IgD-negative memory B cell (primary cell): ENCODE data around the gene VMP1. TPM values are rescaled to one million over a fixed set of nuclear protein-coding genes. Genes with fewer than 3 reads are reported as not detected.
A peak's percentile ranks its signal among the peaks of the same experiment; 100 is the strongest.

Source experiments
- H3K27ac Mint-ChIP-seq, 3 donors: one replicate each; pipeline ENCODE4 v1.8.0; 2020 to 2022; ENCODE audit warnings: mild to moderate bottlenecking in 3 of 3, mixed read lengths in 3 of 3, moderate library complexity in 1 of 3
- H3K27me3 Mint-ChIP-seq: one replicate; pipeline ENCODE4 v1.8.0; 2021; ENCODE audit warnings: mixed read lengths
- H3K36me3 Mint-ChIP-seq: one replicate; pipeline ENCODE4 v1.8.0; 2020; ENCODE audit warnings: mild to moderate bottlenecking, mixed read lengths
- H3K4me1 Mint-ChIP-seq, 3 donors: one replicate each; pipeline ENCODE4 v1.8.0; 2020 to 2022; ENCODE audit warnings: mixed read lengths in 3 of 3, mild to moderate bottlenecking in 1 of 3
- H3K4me3 Mint-ChIP-seq, 4 donors: one replicate each; pipeline ENCODE4 v1.8.0; 2020 to 2022; ENCODE audit warnings: mild to moderate bottlenecking in 4 of 4, mixed read lengths in 4 of 4, moderate library complexity in 3 of 4
- H3K9me3 Mint-ChIP-seq, 3 donors: one replicate each; pipeline ENCODE4 v1.8.0; 2020 to 2021; ENCODE audit warnings: mixed read lengths in 3 of 3, mild to moderate bottlenecking in 1 of 3
- polyA plus RNA-seq: library from polyadenylated mRNA; unstranded; fragments of 300-500 nt; fragmentation: Illumina TruSeq; gene quantifications from one replicate; pipeline ENCODE4 v1.2.3, GENCODE V29; 2021

The VMP1 gene
- 35.5 TPM for polyA plus RNA-seq

- Mint-ChIP-seq H3K9me3 (no peaks in the 10 kb centered on the region), H3K4me1 (peaks cover 36 to 48% (median 42%) of the 10 kb centered on the region in 3 donors), H3K36me3 (peaks cover 4% of the 10 kb centered on the region)
These were observed at the start of gene VMP1, which contains the start of gene PTRH2 for GRCh38 chr17:59707149-59707970. Gene VMP1 (plus strand): TSS chr17:59707654. CDS start chr17:59731447, 23,793 bp downstream. Gene PTRH2 (minus strand): TSS chr17:59707430. CDS start chr17:59697978, 9,452 bp downstream.

GRCh38 chr17:59666235-59666634 is 41.2 kb upstream of the VMP1 start:
- Mint-ChIP-seq H3K4me1 (peaks cover 24 to 26% (median 26%) of the 10 kb centered on the region in 3 donors), H3K9me3 (no peaks in the 10 kb centered on the region), H3K4me3 (no peak overlapping the region), H3K27me3 (no peaks in the 10 kb centered on the region), H3K27ac (no peak overlapping the region), H3K36me3 (peaks cover 3% of the 10 kb centered on the region)

More at GRCh38 chr17:59707149-59707970, at the start of gene VMP1, which contains the start of gene PTRH2:
- Mint-ChIP-seq H3K27ac (peak within 1 kb of the TSS; percentile 93 to 99 (median 97)), H3K4me3 (peak within 1 kb of the TSS; percentile 97 to 99 (median 98)), H3K27me3 (no peaks in the 10 kb centered on the region)

GRCh38 chr17:59668816-59669215 is 38.6 kb upstream of the VMP1 start:
- H3K4me3 Mint-ChIP-seq = peak overlapping the region in 1 of 4 donors; percentile 63
- H3K27ac Mint-ChIP-seq = peak overlapping the region in 1 of 3 donors; percentile 63
- H3K4me1 Mint-ChIP-seq = peaks cover 33 to 39% (median 38%) of the 10 kb centered on the region in 3 donors
- peaks cover 3% of the 10 kb centered on the region for H3K36me3 Mint-ChIP-seq
- no peaks in the 10 kb centered on the region for H3K27me3 Mint-ChIP-seq
- H3K9me3 Mint-ChIP-seq = no peaks in the 10 kb centered on the region

DNA sequence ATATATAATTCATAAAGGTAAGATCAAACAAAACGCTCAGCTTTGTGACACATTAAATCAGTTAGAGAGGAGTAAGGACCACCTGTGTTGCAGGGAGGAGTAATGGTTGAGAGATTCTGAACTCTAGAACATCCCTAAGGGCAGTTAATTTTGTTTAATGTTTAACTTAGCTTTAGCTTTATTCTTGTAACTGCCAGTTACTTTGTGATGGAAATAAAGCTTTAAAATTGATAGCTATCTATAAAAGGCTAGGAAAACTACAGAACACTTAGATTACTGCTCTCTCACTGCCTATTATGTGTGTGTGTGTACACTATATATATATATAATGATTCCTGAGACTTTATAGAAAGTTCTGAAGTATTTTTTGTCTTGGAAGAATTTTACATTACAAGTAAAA is 38.0 kb upstream of the VMP1 start:
- Mint-ChIP-seq H3K4me1 (peaks cover 38 to 45% (median 42%) of the 10 kb centered on the region in 3 donors), H3K27me3 (no peaks in the 10 kb centered on the region), H3K9me3 (no peaks in the 10 kb centered on the region), H3K4me3 (peak overlapping the region in 1 of 4 donors; percentile 17), H3K27ac (peak overlapping the region; percentile 4 to 71 (median 19)), H3K36me3 (peaks cover 3% of the 10 kb centered on the region)

DNA sequence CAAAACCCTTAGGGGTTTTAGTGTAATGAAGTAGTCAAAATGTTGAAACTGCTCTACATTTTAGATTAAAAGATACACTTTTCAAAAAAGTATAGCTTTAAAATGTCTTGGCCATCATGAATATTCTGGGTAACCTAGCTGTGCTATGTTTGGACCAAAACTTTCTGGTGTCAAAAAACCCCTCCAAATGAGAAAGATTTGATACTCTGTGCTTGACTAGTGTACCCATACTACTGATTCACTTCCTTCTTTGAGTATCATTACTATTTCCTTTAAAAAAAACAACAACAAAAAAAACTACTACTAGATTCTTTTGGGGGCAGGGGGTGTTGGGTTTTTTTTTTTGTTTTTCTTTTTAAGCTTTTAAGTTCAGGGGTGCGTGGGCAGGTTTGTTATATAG is 37.5 kb upstream of the VMP1 start:
- H3K36me3 Mint-ChIP-seq = peaks cover 5% of the 10 kb centered on the region
- no peaks in the 10 kb centered on the region for H3K27me3 Mint-ChIP-seq
- peaks cover 43 to 51% (median 46%) of the 10 kb centered on the region in 3 donors for H3K4me1 Mint-ChIP-seq
- H3K27ac Mint-ChIP-seq = peak overlapping the region; percentile 21 to 71 (median 53)
- H3K9me3 Mint-ChIP-seq = no peaks in the 10 kb centered on the region
- H3K4me3 Mint-ChIP-seq = peak overlapping the region in 1 of 4 donors; percentile 42

GRCh38 chr17:59671386-59671785 is 36.1 kb upstream of the VMP1 start:
- Mint-ChIP-seq H3K4me1 (peaks cover 47 to 56% (median 50%) of the 10 kb centered on the region in 3 donors), H3K27me3 (no peaks in the 10 kb centered on the region), H3K36me3 (peaks cover 5% of the 10 kb centered on the region), H3K27ac (peak overlapping the region in 1 of 3 donors; percentile 41), H3K4me3 (no peak overlapping the region), H3K9me3 (no peaks in the 10 kb centered on the region)

GRCh38 chr17:59675231-59675630 is 32.2 kb upstream of the VMP1 start:
- Mint-ChIP-seq H3K9me3 (no peaks in the 10 kb centered on the region), H3K4me3 (peak overlapping the region in 2 of 4 donors; percentile 4 to 27), H3K4me1 (peaks cover 26 to 38% (median 33%) of the 10 kb centered on the region in 3 donors)

DNA sequence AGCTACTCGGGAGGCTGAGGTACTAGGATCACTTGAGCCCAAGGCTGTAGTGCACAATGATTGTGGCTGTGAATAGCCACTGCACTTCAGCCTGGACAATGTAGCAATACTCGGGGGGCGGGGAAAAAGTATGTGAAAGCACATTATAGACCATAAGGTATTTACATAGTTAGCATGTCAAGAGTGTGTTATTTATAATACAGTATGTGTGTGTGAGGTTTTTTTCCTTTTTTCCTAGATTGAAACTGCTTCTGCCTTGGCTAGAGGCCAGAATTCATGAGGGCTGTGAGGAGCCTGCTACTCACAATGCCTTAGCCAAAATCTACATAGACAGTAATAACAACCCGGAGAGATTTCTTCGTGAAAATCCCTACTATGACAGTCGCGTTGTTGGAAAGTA is 30.7 kb upstream of the VMP1 start:
- Mint-ChIP-seq H3K4me1 (peaks cover 21 to 28% (median 21%) of the 10 kb centered on the region in 3 donors), H3K27ac (no peak overlapping the region), H3K9me3 (no peaks in the 10 kb centered on the region), H3K4me3 (peak overlapping the region in 1 of 4 donors; percentile 41), H3K27me3 (no peaks in the 10 kb centered on the region), H3K36me3 (peaks cover 2% of the 10 kb centered on the region)

More at GRCh38 chr17:59675231-59675630, 32.2 kb upstream of the VMP1 start:
- Mint-ChIP-seq H3K27me3 (no peaks in the 10 kb centered on the region), H3K27ac (peak overlapping the region in 1 of 3 donors; percentile 87), H3K36me3 (peaks cover 4% of the 10 kb centered on the region)

DNA sequence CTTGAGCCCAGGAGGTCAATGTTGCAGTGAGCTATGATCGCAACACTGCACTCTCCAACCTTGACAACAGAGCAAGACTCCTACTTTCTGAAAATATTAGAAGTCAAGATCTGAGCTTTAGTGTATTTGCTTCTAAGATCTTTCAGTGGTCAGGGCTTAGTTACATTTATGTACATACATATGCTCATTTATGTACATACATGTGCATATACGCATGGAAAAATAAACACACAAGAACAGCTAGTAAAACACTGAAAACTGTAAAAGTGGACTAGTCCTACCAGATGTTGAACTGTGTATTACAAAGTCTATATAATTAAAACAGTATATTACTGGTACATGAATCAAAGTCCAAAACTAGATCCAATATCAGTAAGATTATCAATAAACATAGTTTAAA is 28.5 kb upstream of the VMP1 start:
- no peak overlapping the region for H3K4me3 Mint-ChIP-seq
- H3K9me3 Mint-ChIP-seq = no peaks in the 10 kb centered on the region
- H3K27me3 Mint-ChIP-seq = no peaks in the 10 kb centered on the region
- peaks cover 2% of the 10 kb centered on the region for H3K36me3 Mint-ChIP-seq
- H3K27ac Mint-ChIP-seq = no peak overlapping the region
- H3K4me1 Mint-ChIP-seq = peaks cover 11 to 16% (median 14%) of the 10 kb centered on the region in 3 donors

DNA sequence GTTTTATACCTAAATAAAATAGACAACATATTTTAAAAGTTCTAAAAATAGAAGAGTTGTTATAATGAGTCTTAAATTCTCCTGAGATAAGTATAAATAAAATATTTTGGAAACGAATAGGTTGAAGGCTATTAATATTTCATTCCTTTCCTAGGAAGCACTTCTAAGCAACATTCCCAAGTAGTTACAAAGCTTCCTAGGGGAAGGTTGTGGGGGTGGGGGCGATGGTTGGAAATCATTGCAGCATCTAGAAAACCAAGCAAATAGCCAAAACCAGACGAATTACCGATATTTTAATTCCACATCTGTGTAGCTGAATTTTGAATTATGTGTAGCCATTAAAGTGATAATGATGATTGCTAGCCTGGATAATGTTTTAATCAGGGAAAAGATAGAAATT is 27.1 kb upstream of the VMP1 start:
- Mint-ChIP-seq H3K4me3 (no peak overlapping the region), H3K36me3 (peaks cover 2% of the 10 kb centered on the region), H3K4me1 (peaks cover under 1 to 4% (median 2%) of the 10 kb centered on the region in 3 donors), H3K27me3 (no peaks in the 10 kb centered on the region), H3K9me3 (no peaks in the 10 kb centered on the region), H3K27ac (no peak overlapping the region)

DNA sequence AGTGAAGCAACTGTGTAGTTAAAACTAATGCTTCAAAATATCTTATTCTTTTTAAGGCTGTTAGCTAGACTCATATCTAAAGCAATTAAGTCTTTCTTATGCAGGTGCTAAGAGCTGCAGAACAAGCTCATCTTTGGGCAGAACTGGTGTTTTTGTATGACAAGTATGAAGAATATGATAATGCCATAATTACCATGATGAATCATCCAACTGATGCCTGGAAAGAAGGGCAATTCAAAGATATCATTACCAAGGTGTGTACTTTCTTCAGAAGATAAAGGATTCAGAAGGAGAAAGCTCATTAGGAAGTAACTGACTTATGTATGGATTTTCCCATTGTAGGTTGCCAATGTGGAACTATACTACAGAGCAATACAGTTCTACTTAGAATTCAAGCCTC is 24.2 kb upstream of the VMP1 start:
- H3K4me1 Mint-ChIP-seq = peaks cover 0 to 10% (median 5%) of the 10 kb centered on the region in 3 donors
- H3K4me3 Mint-ChIP-seq = no peak overlapping the region
- H3K9me3 Mint-ChIP-seq = no peaks in the 10 kb centered on the region
- H3K27ac Mint-ChIP-seq = no peak overlapping the region
- H3K36me3 Mint-ChIP-seq = peaks cover 2% of the 10 kb centered on the region
- H3K27me3 Mint-ChIP-seq = no peaks in the 10 kb centered on the region

- Mint-ChIP-seq H3K27me3 (no peaks in the 10 kb centered on the region), H3K36me3 (peaks cover 3% of the 10 kb centered on the region), H3K4me3 (no peak overlapping the region), H3K27ac (no peak overlapping the region), H3K9me3 (no peaks in the 10 kb centered on the region), H3K4me1 (peaks cover 3 to 10% (median 5%) of the 10 kb centered on the region in 3 donors)
These were observed 22.5 kb upstream of the VMP1 start for GRCh38 chr17:59684967-59685366.

GRCh38 chr17:59688008-59688407 is 19.4 kb upstream of the VMP1 start:
- no peak overlapping the region for H3K4me3 Mint-ChIP-seq
- no peak overlapping the region for H3K27ac Mint-ChIP-seq
- no peaks in the 10 kb centered on the region for H3K27me3 Mint-ChIP-seq
- peaks cover 5% of the 10 kb centered on the region for H3K36me3 Mint-ChIP-seq
- H3K9me3 Mint-ChIP-seq = no peaks in the 10 kb centered on the region
- peaks cover 3 to 10% (median 5%) of the 10 kb centered on the region in 3 donors for H3K4me1 Mint-ChIP-seq

GRCh38 chr17:59688496-59688895 is 19.0 kb upstream of the VMP1 start:
- Mint-ChIP-seq H3K4me1 (peaks cover 3 to 10% (median 5%) of the 10 kb centered on the region in 3 donors), H3K36me3 (peaks cover 5% of the 10 kb centered on the region), H3K4me3 (no peak overlapping the region), H3K27me3 (no peaks in the 10 kb centered on the region), H3K9me3 (no peaks in the 10 kb centered on the region), H3K27ac (peak overlapping the region in 2 of 3 donors; percentile 73 to 85)

DNA sequence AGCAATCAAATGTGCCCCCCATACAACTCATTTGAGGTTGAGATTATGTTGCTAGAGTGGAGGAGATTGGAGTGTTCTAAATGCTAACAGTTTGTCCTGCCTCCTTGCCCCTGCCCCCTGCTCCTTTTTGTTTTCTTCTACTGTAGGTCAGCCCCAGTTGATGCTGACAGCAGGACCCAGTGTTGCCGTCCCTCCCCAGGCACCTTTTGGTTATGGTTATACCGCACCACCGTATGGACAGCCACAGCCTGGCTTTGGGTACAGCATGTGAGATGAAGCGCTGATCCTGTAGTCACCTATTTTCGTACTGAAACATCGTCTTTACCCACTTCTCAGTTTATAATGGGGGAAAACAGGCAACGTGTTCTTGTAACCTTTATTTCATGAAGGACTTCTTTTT is 13.9 kb upstream of the VMP1 start:
- Mint-ChIP-seq H3K27me3 (no peaks in the 10 kb centered on the region), H3K36me3 (peaks cover 2% of the 10 kb centered on the region), H3K9me3 (no peaks in the 10 kb centered on the region), H3K4me1 (peaks cover 6 to 14% (median 8%) of the 10 kb centered on the region in 3 donors), H3K4me3 (no peak overlapping the region), H3K27ac (peak overlapping the region in 1 of 3 donors; percentile 53)
